Heart left ventricle (tissue), 16 donors: ENCODE results near the gene LRBA. TPM values are rescaled to one million over a fixed set of nuclear protein-coding genes. Genes with fewer than 3 reads are reported as not detected.

Experiments
- ATAC-seq, 4 donors: fragments of 200-7000 bp; cut with Tn5 transposase; one replicate each; pipeline ENCODE4 v1.9.1; 2020 to 2022; ENCODE audit warnings: moderate library complexity in 4 of 4, mild to moderate bottlenecking in 3 of 4, moderate number of reproducible peaks in 1 of 4
- DNase-seq, 5 donors: peaks; one replicate each; pipeline ENCODE4 v3.0.0-alpha.2; 2020
- H3K27ac ChIP-seq, 12 donors: fragments of 200-600 bp; sonication (generic) in 4 of 12; one replicate each; pipeline versions ENCODE4 v1.5.0 to v1.8.0; 2016 to 2022; ENCODE audit warnings: mild to moderate bottlenecking in 2 of 12
- H3K27me3 ChIP-seq, 9 donors: fragments of 200-600 bp; sonication (generic) in 2 of 9; one replicate each; pipeline versions ENCODE4 v1.5.1 to v1.8.0; 2016 to 2022; ENCODE audit warnings: mild to moderate bottlenecking in 3 of 9
- H3K36me3 ChIP-seq, 9 donors: fragments of 200-600 bp; sonication (generic) in 2 of 9; one replicate each; pipeline versions ENCODE4 v1.5.0 to v1.8.0; 2018 to 2022; ENCODE audit warnings: mild to moderate bottlenecking in 2 of 9
- H3K4me1 ChIP-seq, 12 donors: fragments of 200-600 bp; sonication (generic) in 4 of 12; one replicate each; pipeline versions ENCODE4 v1.5.0 to v1.8.0; 2016 to 2022; ENCODE audit warnings: mild to moderate bottlenecking in 3 of 12
- H3K4me3 ChIP-seq, 12 donors: fragments of 200-600 bp; sonication (generic) in 4 of 12; one replicate each; pipeline versions ENCODE4 v1.5.0 to v1.8.0; 2017 to 2022; ENCODE audit warnings: mild to moderate bottlenecking in 9 of 12, moderate library complexity in 4 of 12
- H3K9me3 ChIP-seq, 12 donors: fragments of 200-600 bp; sonication (generic) in 4 of 12; one replicate each; pipeline versions ENCODE4 v1.5.0 to v1.8.0; 2016 to 2022; ENCODE audit warnings: mild to moderate bottlenecking in 1 of 12
- POLR2A ChIP-seq, 2 donors: fragments of 450-650 bp; IDR thresholded peaks; one replicate each; pipeline ENCODE4 v1.6.1; 2017; ENCODE audit warnings: antibody characterized with exemption in 2 of 2, mild to moderate bottlenecking in 2 of 2, moderate library complexity in 2 of 2
- WGBS, 4 donors: extraction: QIAGEN DNeasy Blood & Tissue Kit in 2 of 4; methylation state at CpG; one replicate each; pipeline versions ENCODE4 v1.1.5 to v1.1.7; 2013 to 2018; 5-methylcytosine and 5-hydroxymethylcytosine counted together
- intact Hi-C, 10 donors: fragments of 100-400 bp; cut with DNase I; formaldehyde crosslinking; loops; one replicate each; pipeline versions ENCODE4 v1.11.1 to v1.14.2; 2022
- polyA plus RNA-seq, 2 donors: library from polyadenylated mRNA; stranded (reverse); fragments of 200-250 nt; gene quantifications; one replicate each; pipeline ENCODE4 v1.2.3, GENCODE V29; 2013
- total RNA-seq, 9 donors: library from RNA; depleted of rRNA in 2 of 9; stranded (reverse); fragments of >200 nt in 2 of 9; fragmentation: NEBNext Ultra II Directional in 3 of 9; extraction: Animal tissue kit (Norgen Biotek cat#: 25700) in 3 of 9; gene quantifications; one replicate each; pipeline versions ENCODE4 v1.1.0 to v1.2.4, GENCODE V29; 2016 to 2023
- TF ChIP-seq, protein P1 (sequence below), 12 donors: fragments of 200-600 bp; sonication (generic) in 4 of 12; IDR thresholded peaks; one replicate each; pipeline versions ENCODE4 v1.5.0 to v1.8.0; 2018 to 2022; ENCODE audit warnings: antibody characterized with exemption in 12 of 12, mild to moderate bottlenecking in 5 of 12
- donor health status: ischemic (EF 13 %, LVEDD 7.1; RV severe dilation, severe dysfunction).
- donor health status: healthy with polysubstance abuse.
- donor health status: DM: no; HTN: yes; CAD: no.
- donor health status: DM: no; HTN: no; CAD: no.
- donor health status: ischemic (EF 25% LVEDD 6.9; RV normal size, moderate dysfunction).
- donor health status: ischemic (EF 25% LVEDD 5.7; RV mildly dilated, moderate dysfunction).
- donor health status: healthy.
- donor health status: DM: yes; HTN: yes; CAD: no.
- donor health status: ischemic (EF 35%, LVEDD 5.7; RV mildly dilated, moderate dysfunction).
- donor health status: nonischemic (EF 11% LVEDD 7.7; RV severe dilation, severe dysfunction).
- donor health status: DM: yes; HTN: yes; CAD: no.
- donor health status: PGD.
- donor health status: ischemic (EF 29% LVEDD 5.4; RV normal size, mild dysfunction).
- donor health status: nonischemic (EF 23%, LVEDD 6.1; RV moderate dilation, normal function).

The LRBA gene
- total and polyA plus RNA-seq, 11 donors, result 6.5 to 35.1 (median 22.6) TPM

DNA sequence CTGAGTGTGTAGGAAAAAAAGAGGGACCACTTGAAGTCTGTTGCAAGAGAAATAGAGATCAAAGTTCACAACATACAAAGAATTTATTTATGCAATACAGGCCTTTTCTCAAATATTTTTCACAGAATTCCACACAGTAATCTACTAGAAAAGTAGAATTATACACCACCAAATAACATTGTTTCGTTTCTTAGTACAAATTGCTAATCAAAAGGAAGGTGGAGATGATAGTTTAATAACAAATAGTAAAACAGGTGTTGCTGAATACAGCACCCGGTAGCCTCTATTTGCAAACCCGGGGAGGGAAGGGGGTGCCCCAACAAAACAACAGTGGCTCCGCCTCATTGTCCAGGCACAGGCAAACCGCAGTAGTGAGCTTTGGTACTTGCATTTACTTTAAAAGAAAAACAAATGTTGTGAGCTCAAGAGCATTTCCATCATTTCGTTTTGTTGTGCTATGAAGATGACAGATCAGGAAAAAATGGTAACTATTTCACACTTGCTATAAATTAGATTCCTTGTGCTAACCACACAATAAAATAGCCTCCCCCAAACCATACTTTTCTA lies 750.4 kb downstream of the LRBA start:
- TF ChIP-seq, protein P1, sequence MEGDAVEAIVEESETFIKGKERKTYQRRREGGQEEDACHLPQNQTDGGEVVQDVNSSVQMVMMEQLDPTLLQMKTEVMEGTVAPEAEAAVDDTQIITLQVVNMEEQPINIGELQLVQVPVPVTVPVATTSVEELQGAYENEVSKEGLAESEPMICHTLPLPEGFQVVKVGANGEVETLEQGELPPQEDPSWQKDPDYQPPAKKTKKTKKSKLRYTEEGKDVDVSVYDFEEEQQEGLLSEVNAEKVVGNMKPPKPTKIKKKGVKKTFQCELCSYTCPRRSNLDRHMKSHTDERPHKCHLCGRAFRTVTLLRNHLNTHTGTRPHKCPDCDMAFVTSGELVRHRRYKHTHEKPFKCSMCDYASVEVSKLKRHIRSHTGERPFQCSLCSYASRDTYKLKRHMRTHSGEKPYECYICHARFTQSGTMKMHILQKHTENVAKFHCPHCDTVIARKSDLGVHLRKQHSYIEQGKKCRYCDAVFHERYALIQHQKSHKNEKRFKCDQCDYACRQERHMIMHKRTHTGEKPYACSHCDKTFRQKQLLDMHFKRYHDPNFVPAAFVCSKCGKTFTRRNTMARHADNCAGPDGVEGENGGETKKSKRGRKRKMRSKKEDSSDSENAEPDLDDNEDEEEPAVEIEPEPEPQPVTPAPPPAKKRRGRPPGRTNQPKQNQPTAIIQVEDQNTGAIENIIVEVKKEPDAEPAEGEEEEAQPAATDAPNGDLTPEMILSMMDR (IDR thresholded peaks at IDR 0.05), result no peak
- no peak for TF ChIP-seq POLR2A (IDR thresholded peaks at IDR 0.05)
- no peak for DNase-seq
- no peak for ATAC-seq
- Histone ChIP-seq H3K9me3 (peaks cover 0 to 7% (median 0%) of the 10 kb centered on the region in 12 donors), H3K27ac (no peak overlapping the region), H3K36me3 (peaks cover 0 to 34% (median 13%) of the 10 kb centered on the region in 9 donors), H3K4me1 (peaks cover 0 to 6% (median 0%) of the 10 kb centered on the region in 12 donors), H3K4me3 (no peak overlapping the region), H3K27me3 (no peaks in the 10 kb centered on the region)
- WGBS, 4 donors, result 89 to 91% (median 90%) methylated on average over 6 of the region's 6 CpGs
- intact Hi-C loops, result no loop called here

DNA sequence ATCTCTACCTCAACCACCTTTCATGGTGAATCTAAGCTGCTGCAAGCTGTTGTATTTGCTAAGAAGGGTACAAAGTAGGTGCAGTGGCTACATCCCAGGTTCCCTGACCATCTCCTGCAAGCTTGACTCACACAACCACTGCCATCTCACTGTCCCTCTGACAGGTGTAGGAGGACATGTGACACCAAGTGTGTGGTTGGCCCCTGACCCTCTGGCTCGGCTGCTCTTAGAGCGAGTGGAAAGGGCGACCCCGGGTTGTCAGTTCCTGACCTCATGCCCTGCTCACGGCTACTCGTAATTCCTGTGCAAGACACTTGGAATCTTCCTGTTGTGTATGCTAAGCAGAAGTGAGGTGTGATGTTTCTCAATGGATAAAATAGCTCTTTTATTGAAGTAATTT lies 752.5 kb downstream of the LRBA start:
- Histone ChIP-seq H3K27ac (no peak overlapping the region), H3K4me3 (no peak overlapping the region), H3K36me3 (peaks cover 0 to 34% (median 13%) of the 10 kb centered on the region in 9 donors), H3K9me3 (peaks cover 0 to 7% (median 0%) of the 10 kb centered on the region in 12 donors), H3K4me1 (peaks cover 0 to 10% (median 0%) of the 10 kb centered on the region in 12 donors), H3K27me3 (no peaks in the 10 kb centered on the region)
- intact Hi-C loops, result no loop called here
- 91 to 94% (median 92%) methylated on average over 6 of the region's 6 CpGs for WGBS, 4 donors
- no peak for ATAC-seq
- no peak for TF ChIP-seq POLR2A (IDR thresholded peaks at IDR 0.05)
- TF ChIP-seq, protein P1 (IDR thresholded peaks at IDR 0.05), result no peak
- no peak for DNase-seq

DNA sequence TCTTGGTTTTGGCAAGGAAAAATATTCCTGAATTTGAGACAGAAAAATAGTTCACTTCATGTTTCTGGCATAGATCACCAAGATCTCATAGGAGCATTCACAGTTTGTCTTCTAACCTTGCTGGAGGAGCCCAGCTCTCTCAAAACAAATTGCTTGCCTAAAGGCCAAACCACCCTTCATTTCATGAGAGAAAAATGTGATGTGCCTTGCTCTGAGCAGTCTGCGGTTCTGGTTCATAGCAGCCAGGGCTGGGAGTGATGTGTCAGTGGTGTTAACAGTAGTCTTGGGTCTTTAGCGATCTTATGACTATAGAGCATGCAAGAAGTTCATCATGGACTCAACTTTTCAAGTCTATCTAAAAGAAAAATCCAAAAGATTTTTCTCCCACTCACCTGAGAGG lies 753.5 kb downstream of the LRBA start:
- intact Hi-C loops, result no loop called here
- H3K4me1 ChIP-seq, result peaks cover 0 to 10% (median 0%) of the 10 kb centered on the region in 12 donors
- peaks cover 0 to 2% (median 0%) of the 10 kb centered on the region in 12 donors for H3K9me3 ChIP-seq
- no peak overlapping the region for H3K4me3 ChIP-seq
- WGBS, 4 donors, result 97 to 100% (median 98%) methylated on average over 2 of the region's 2 CpGs
- H3K27ac ChIP-seq, result no peak overlapping the region
- DNase-seq (no peak), ATAC-seq (no peak)
- peaks cover 0 to 41% (median 20%) of the 10 kb centered on the region in 9 donors for H3K36me3 ChIP-seq
- H3K27me3 ChIP-seq, result no peaks in the 10 kb centered on the region
- TF ChIP-seq, protein P1 (IDR thresholded peaks at IDR 0.05), result no peak
- TF ChIP-seq POLR2A (IDR thresholded peaks at IDR 0.05), result no peak

DNA sequence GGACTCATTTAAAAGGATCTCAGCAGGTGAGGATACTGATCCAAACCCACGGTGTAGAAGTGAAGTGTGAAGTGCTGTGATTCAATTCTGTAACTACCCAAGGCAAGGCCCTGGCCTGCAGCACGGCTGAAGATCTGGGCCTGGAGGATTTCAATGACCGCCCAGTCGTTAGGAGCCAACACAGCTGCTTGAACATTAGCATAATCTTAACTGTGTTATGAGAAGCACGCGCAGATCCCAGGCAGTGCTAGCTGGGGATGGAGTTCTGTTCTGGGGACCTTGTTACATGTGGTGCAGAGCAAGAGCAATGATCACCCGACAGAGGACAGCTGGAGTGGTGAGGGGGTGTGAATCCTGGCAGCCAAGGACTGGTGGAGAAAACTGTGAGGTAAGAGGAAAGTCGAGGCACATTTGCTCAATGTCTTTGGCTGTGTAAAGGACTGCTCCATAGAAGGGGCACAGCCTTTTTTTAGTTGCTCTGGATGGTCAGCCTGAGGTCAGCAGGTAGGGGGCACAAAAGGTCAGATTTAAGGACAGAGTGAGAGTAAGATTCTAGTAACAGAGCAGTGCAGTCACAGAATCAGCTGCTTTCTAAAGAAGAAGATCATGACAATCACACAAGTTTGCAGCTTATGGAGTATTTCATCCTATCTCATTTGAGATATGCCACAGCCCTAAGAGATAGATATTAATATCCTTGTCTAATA lies 755.1 kb downstream of the LRBA start:
- 39 to 67% (median 65%) methylated on average over 8 of the region's 8 CpGs for WGBS, 4 donors
- DNase-seq (peak in 1 of 5 donors; percentile 34), ATAC-seq (peak; percentile 44 to 68 (median 56))
- Histone ChIP-seq H3K27ac (peak overlapping the region in 1 of 12 donors; percentile 33), H3K9me3 (no peaks in the 10 kb centered on the region), H3K27me3 (no peaks in the 10 kb centered on the region), H3K36me3 (peaks cover 0 to 34% (median 16%) of the 10 kb centered on the region in 9 donors), H3K4me1 (peaks cover 0 to 16% (median 0%) of the 10 kb centered on the region in 12 donors), H3K4me3 (no peak overlapping the region)
- TF ChIP-seq, protein P1 (IDR thresholded peaks at IDR 0.05), result no peak
- TF ChIP-seq POLR2A (IDR thresholded peaks at IDR 0.05), result no peak
- intact Hi-C loops, result no loop called here
